CD14-positive monocyte (primary cell): Measurements from ENCODE around the gene MXRA7. TPM values are rescaled to one million over a fixed set of nuclear protein-coding genes. Genes with fewer than 3 reads are reported as not detected.
"Not testable (repeated sequence)": the region's sequence is repeated elsewhere in the genome, so short reads cannot be mapped to it uniquely, and the experiment has no call there.

Experiments used
- DNase-seq, 3 donors: peaks; one replicate each; pipeline ENCODE4 v3.0.0-alpha.2; 2011 to 2022
- H2AFZ ChIP-seq: 2 replicates; pipeline ENCODE4 v1.6.0; 2012; ENCODE audit warnings: mild to moderate bottlenecking, low read depth, low read length, inconsistent platforms; ENCODE audit not compliant: insufficient read depth, poor library complexity, severe bottlenecking
- H3K27ac ChIP-seq, 2 donors: 1 replicate in 1 of 2; 2 replicates in 1 of 2; pipeline ENCODE4 v1.5.1; 2012 to 2013; ENCODE audit warnings: low read length in 2 of 2, control low read depth in 1 of 2, inconsistent platforms in 1 of 2, low read depth in 1 of 2, mild to moderate bottlenecking in 1 of 2
- H3K27me3 ChIP-seq, 2 donors: one replicate each; pipeline versions ENCODE4 v1.6.0 to v1.6.1; 2011 to 2013; ENCODE audit warnings: low read length in 2 of 2; ENCODE audit not compliant: control insufficient read depth in 2 of 2, insufficient read depth in 2 of 2
- H3K36me3 ChIP-seq, 2 donors: replicated peaks in 1 of 2; 1 replicate in 1 of 2; 2 replicates in 1 of 2; pipeline versions ENCODE4 v1.5.1 to v1.6.1; 2012 to 2013; ENCODE audit warnings: low read length in 2 of 2, control low read depth in 1 of 2, inconsistent platforms in 1 of 2, mild to moderate bottlenecking in 1 of 2; ENCODE audit not compliant: insufficient read depth in 2 of 2, control insufficient read depth in 1 of 2
- H3K4me1 ChIP-seq, 2 donors: 1 replicate in 1 of 2; 2 replicates in 1 of 2; pipeline versions ENCODE4 v1.5.1 to v1.6.1; 2012 to 2013; ENCODE audit warnings: low read length in 2 of 2, control low read depth in 1 of 2, inconsistent platforms in 1 of 2, mild to moderate bottlenecking in 1 of 2, moderate library complexity in 1 of 2; ENCODE audit not compliant: insufficient read depth in 2 of 2, control insufficient read depth in 1 of 2
- H3K4me2 ChIP-seq: replicated peaks from 2 replicates; pipeline ENCODE3; 2012; ENCODE audit warnings: low read length, moderate library complexity, mild to moderate bottlenecking; ENCODE audit not compliant: poor library complexity, severe bottlenecking; ENCODE audit errors: extremely low read depth
- H3K4me3 ChIP-seq, 3 experiments: fragments of 200-600 bp in 1 of 3; sonication (generic) in 1 of 3; replicated peaks in 1 of 3; 1 replicate in 2 of 3; 2 replicates in 1 of 3; pipeline ENCODE4 v1.5.1; 2011 to 2013; ENCODE audit warnings: low read length in 3 of 3, mild to moderate bottlenecking in 3 of 3, control low read depth in 2 of 3, low read depth in 2 of 3, inconsistent platforms in 1 of 3, moderate library complexity in 1 of 3
- H3K79me2 ChIP-seq: 2 replicates; pipeline ENCODE4 v1.6.0; 2012; ENCODE audit warnings: mild to moderate bottlenecking, control low read depth, inconsistent platforms, low read length, moderate library complexity; ENCODE audit not compliant: insufficient read depth
- H3K9ac ChIP-seq: 2 replicates; pipeline ENCODE4 v1.6.0; 2017; ENCODE audit warnings: low read length, mild to moderate bottlenecking; ENCODE audit not compliant: insufficient read depth, poor library complexity, severe bottlenecking
- H3K9me3 ChIP-seq, 2 donors: replicated peaks in 1 of 2; 1 replicate in 1 of 2; 2 replicates in 1 of 2; pipeline versions ENCODE4 v1.5.1 to v1.6.1; 2012 to 2013; ENCODE audit warnings: low read length in 2 of 2, control low read depth in 1 of 2; ENCODE audit not compliant: control insufficient read depth in 1 of 2, insufficient read depth in 1 of 2
- H4K20me1 ChIP-seq: 2 replicates; pipeline ENCODE4 v1.6.0; 2012; ENCODE audit warnings: mild to moderate bottlenecking, low read length, control low read depth, moderate library complexity; ENCODE audit not compliant: insufficient read depth
- H3K27ac Mint-ChIP-seq, 7 donors: one replicate each; pipeline ENCODE4 v1.8.0; 2020; ENCODE audit warnings: mild to moderate bottlenecking in 7 of 7, mixed read lengths in 7 of 7, moderate library complexity in 6 of 7, inconsistent platforms in 2 of 7
- H3K27me3 Mint-ChIP-seq, 3 donors: one replicate each; pipeline ENCODE4 v1.8.0; 2021 to 2022; ENCODE audit warnings: low read depth in 3 of 3, mild to moderate bottlenecking in 3 of 3, mixed read lengths in 3 of 3, moderate library complexity in 3 of 3, inconsistent platforms in 1 of 3
- H3K36me3 Mint-ChIP-seq, 2 donors: one replicate each; pipeline ENCODE4 v1.8.0; 2020; ENCODE audit warnings: mixed read lengths in 2 of 2, inconsistent platforms in 1 of 2, mild to moderate bottlenecking in 1 of 2
- H3K4me1 Mint-ChIP-seq: one replicate; pipeline ENCODE4 v1.8.0; 2020; ENCODE audit warnings: mild to moderate bottlenecking, mixed read lengths
- H3K4me3 Mint-ChIP-seq, 2 donors: one replicate each; pipeline ENCODE4 v1.8.0; 2020; ENCODE audit warnings: mild to moderate bottlenecking in 2 of 2, mixed read lengths in 2 of 2, moderate library complexity in 1 of 2
- H3K9me3 Mint-ChIP-seq, 7 donors: one replicate each; pipeline ENCODE4 v1.8.0; 2020 to 2022; ENCODE audit warnings: mixed read lengths in 7 of 7, mild to moderate bottlenecking in 6 of 7, moderate library complexity in 6 of 7, inconsistent platforms in 2 of 7
- CTCF ChIP-seq: fragments of 200-600 bp; IDR thresholded peaks from one replicate; pipeline ENCODE4 v1.8.0; 2022; ENCODE audit warnings: antibody characterized with exemption, mild to moderate bottlenecking
- WGBS: methylation state at CpG from one replicate; pipeline ENCODE4 v1.1.5; 2013; ENCODE audit warnings: missing lambda C conversion rate; ENCODE audit not compliant: insufficient coverage; 5-methylcytosine and 5-hydroxymethylcytosine counted together
- intact Hi-C, 2 donors: fragments of 100-400 bp; cut with micrococcal nuclease; formaldehyde crosslinking; loops; one replicate each; pipeline versions ENCODE4 v1.15.0 to v1.15.1; 2023
- polyA plus RNA-seq, 3 donors: library from polyadenylated mRNA; depleted of rRNA in 1 of 3; unstranded in 2 of 3; stranded (reverse) in 1 of 3; fragments of 300-500 nt in 2 of 3; fragments of >200 nt in 1 of 3; fragmentation: Illumina TruSeq in 2 of 3; gene quantifications; 1 replicate in 2 of 3; 2 replicates in 1 of 3; pipeline ENCODE4 v1.2.3, GENCODE V29; 2012 to 2021

The MXRA7 gene
- polyA plus RNA-seq, 3 donors: 0.13 to 0.81 (median 0.30) TPM

DNA sequence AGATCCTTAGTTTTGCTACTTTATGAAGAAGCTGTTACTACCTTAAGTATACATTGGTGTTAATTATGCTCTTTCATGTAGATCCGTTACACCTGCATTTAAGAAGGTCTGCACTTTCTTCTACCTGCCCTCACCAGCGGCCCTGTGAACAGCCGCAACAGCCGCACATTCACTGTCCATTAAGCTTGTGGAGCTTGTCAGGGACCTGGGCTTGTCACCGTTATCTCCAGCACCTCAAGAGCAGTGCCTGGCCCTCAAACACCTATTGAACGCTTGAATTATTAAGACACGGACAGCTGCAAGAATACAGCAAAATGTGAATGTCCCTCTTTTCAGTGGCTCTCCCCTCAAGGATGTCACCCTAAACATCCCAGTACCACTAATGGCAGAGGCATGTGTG, 3.0 kb upstream of the MXRA7 start:
- H4K20me1 ChIP-seq: peaks cover 51% of the 10 kb centered on the region
- H3K4me2 ChIP-seq: no peak overlapping the region
- no peak overlapping the region for H3K27ac ChIP-seq
- Mint-ChIP-seq H3K36me3 (peaks cover 48 to 60% of the 10 kb centered on the region in 2 donors), H3K27me3 (peaks cover 20 to 27% (median 22%) of the 10 kb centered on the region in 3 donors), H3K4me3 (no peak overlapping the region), H3K27ac (peak overlapping the region in 2 of 7 donors; percentile 44 to 77), H3K4me1 (peaks cover 41% of the 10 kb centered on the region), H3K9me3 (peaks cover 0 to 8% (median 2%) of the 10 kb centered on the region in 7 donors)
- DNase-seq: no peak
- H3K27me3 ChIP-seq: peaks cover 8 to 17% of the 10 kb centered on the region in 2 donors
- H3K36me3 ChIP-seq: peaks cover 35 to 56% of the 10 kb centered on the region in 2 donors
- H3K9me3 ChIP-seq: no peaks in the 10 kb centered on the region
- H3K79me2 ChIP-seq: peaks cover 3% of the 10 kb centered on the region
- no peak overlapping the region for H2AFZ ChIP-seq
- peaks cover 41 to 45% of the 10 kb centered on the region in 2 donors for H3K4me1 ChIP-seq
- no peak overlapping the region for H3K9ac ChIP-seq
- intact Hi-C loops: loop anchor here in 1 of 2 donors (2.0 to 10.0 kb wide), 2 partner anchors 39 to 209 kb away; partner anchors contain the start of gene RHBDF2
- TF ChIP-seq CTCF: no peak
- no peak overlapping the region for H3K4me3 ChIP-seq
- WGBS: 97% methylated on average over 5 of the region's 7 CpGs

- not testable (repeated sequence) for H2AFZ ChIP-seq, H3K4me2 ChIP-seq, H3K27ac ChIP-seq, H3K9me3 ChIP-seq, H3K9ac ChIP-seq, DNase-seq, H3K79me2 ChIP-seq, H3K4me3 Mint-ChIP-seq, H3K4me3 ChIP-seq, H3K27ac Mint-ChIP-seq, H3K9me3 Mint-ChIP-seq
- Histone ChIP-seq H3K36me3 (peaks cover 21 to 42% of the 10 kb centered on the region in 2 donors), H3K27me3 (peaks cover 8 to 17% of the 10 kb centered on the region in 2 donors), H3K4me1 (peaks cover 39 to 40% of the 10 kb centered on the region in 2 donors), H4K20me1 (peaks cover 41% of the 10 kb centered on the region)
- Mint-ChIP-seq H3K27me3 (peaks cover 25 to 33% (median 26%) of the 10 kb centered on the region in 3 donors), H3K4me1 (peaks cover 39% of the 10 kb centered on the region), H3K36me3 (peaks cover 38 to 45% of the 10 kb centered on the region in 2 donors)
- WGBS: 100% methylated on average over 4 of the region's 7 CpGs
- intact Hi-C loops: loop anchor here in 1 of 2 donors (10.0 kb wide), 1 partner anchor 208 kb away; the partner anchor contains the start of gene RHBDF2
These were observed 1.6 kb upstream of the MXRA7 start for GRCh38 chr17:76712321-76712720.

GRCh38 chr17:76709951-76710862, 558 bp downstream of the MXRA7 start:
- peaks cover 26 to 31% of the 10 kb centered on the region in 2 donors for H3K36me3 Mint-ChIP-seq
- peak overlapping the region; percentile 72 for H3K4me2 ChIP-seq
- peak overlapping the region; percentile 67 to 78 for H3K4me3 Mint-ChIP-seq
- H3K36me3 ChIP-seq: peaks cover 15 to 21% of the 10 kb centered on the region in 2 donors
- H3K9me3 Mint-ChIP-seq, H3K79me2 ChIP-seq, DNase-seq, H3K9me3 ChIP-seq, H3K27ac ChIP-seq, H3K27ac Mint-ChIP-seq: not testable (repeated sequence)
- peaks cover 18% of the 10 kb centered on the region for H3K4me1 Mint-ChIP-seq
- intact Hi-C loops: loop anchor here (10.0 kb wide), 2 partner anchors 185 to 205 kb away; partner anchors contain the start of gene RHBDF2 (in 1 of the 2)
- 11% methylated on average over 25 of the region's 79 CpGs for WGBS
- peaks cover 26% of the 10 kb centered on the region for H4K20me1 ChIP-seq
- H3K4me3 ChIP-seq: peak overlapping the region in 1 of 3 experiments; percentile 61
- H3K9ac ChIP-seq: peak overlapping the region; percentile 32
- peaks cover 25 to 33% (median 26%) of the 10 kb centered on the region in 3 donors for H3K27me3 Mint-ChIP-seq
- peaks cover 8 to 17% of the 10 kb centered on the region in 2 donors for H3K27me3 ChIP-seq
- peaks cover 18 to 20% of the 10 kb centered on the region in 2 donors for H3K4me1 ChIP-seq
- peak overlapping the region; percentile 53 for H2AFZ ChIP-seq
